ENCODE measurements around the gene TEKTIP1. TPM values are rescaled to one million over a fixed set of nuclear protein-coding genes. Genes with fewer than 3 reads are reported as not detected.

The TEKTIP1 gene
- total and polyA plus RNA-seq, 7 donors: 0.44 to 1.0 TPM; not detected in 5

- WGBS, 3 donors: 74 to 80% (median 75%) methylated on average over 10 of the region's 10 CpGs
- intact Hi-C loops (cut with DNase I): loop anchor here (2.0 kb wide), 1 partner anchor 73 kb away; no protein-coding TSS in a partner anchor
- no peak for TF ChIP-seq CTCF (IDR thresholded peaks at IDR 0.05)
- DNase-seq (no peak), ATAC-seq (no peak)
- H3K4me1 ChIP-seq: no peaks in the 10 kb centered on the region
- no peak overlapping the region for H3K27ac ChIP-seq
- H3K9me3 ChIP-seq: no peaks in the 10 kb centered on the region
- H3K27me3 ChIP-seq (ENCODE audit: insufficient read depth in 3 of 3, low read length in 2 of 3): no peaks in the 10 kb centered on the region
- H3K36me3 ChIP-seq (ENCODE audit: insufficient read depth in 1 of 2, low read depth in 1 of 2): peaks cover 0 to 25% of the 10 kb centered on the region in 2 donors
- H3K4me3 ChIP-seq: no peak overlapping the region
These were observed 6.7 kb downstream of the TEKTIP1 start for GRCh38 chr19:3545669-3546034.

GRCh38 chr19:3546119-3546518, 7.1 kb downstream of the TEKTIP1 start:
- Histone ChIP-seq H3K4me1 (no peaks in the 10 kb centered on the region), H3K36me3 (ENCODE audit: insufficient read depth in 1 of 2, low read depth in 1 of 2) (peaks cover 0 to 30% of the 10 kb centered on the region in 2 donors), H3K4me3 (no peak overlapping the region), H3K27me3 (ENCODE audit: insufficient read depth in 3 of 3, low read length in 2 of 3) (no peaks in the 10 kb centered on the region), H3K9me3 (no peaks in the 10 kb centered on the region), H3K27ac (no peak overlapping the region)
- TF ChIP-seq CTCF (IDR thresholded peaks at IDR 0.05): no peak
- 88 to 92% (median 90%) methylated on average over 23 of the region's 23 CpGs for WGBS, 3 donors
- intact Hi-C loops (cut with DNase I): no loop called here
- DNase-seq: no peak
- no peak for ATAC-seq

- Histone ChIP-seq H3K27me3 (ENCODE audit: insufficient read depth in 3 of 3, low read length in 2 of 3) (no peaks in the 10 kb centered on the region), H3K4me3 (no peak overlapping the region), H3K4me1 (no peaks in the 10 kb centered on the region), H3K9me3 (no peaks in the 10 kb centered on the region), H3K27ac (no peak overlapping the region), H3K36me3 (ENCODE audit: insufficient read depth in 1 of 2, low read depth in 1 of 2) (peaks cover 0 to 30% of the 10 kb centered on the region in 2 donors)
- intact Hi-C loops (cut with DNase I): no loop called here
- no peak for ATAC-seq
- WGBS, 3 donors: 83 to 89% (median 85%) methylated on average over 15 of the region's 15 CpGs
- no peak for DNase-seq
- TF ChIP-seq CTCF (IDR thresholded peaks at IDR 0.05): peak; percentile 38
These were observed 8.3 kb downstream of the TEKTIP1 start for GRCh38 chr19:3547301-3547731.

GRCh38 chr19:3547767-3548282, 8.9 kb downstream of the TEKTIP1 start:
- DNase-seq: no peak
- 79 to 88% (median 84%) methylated on average over 31 to 36 of the region's 36 CpGs for WGBS, 3 donors
- H3K36me3 ChIP-seq (ENCODE audit: insufficient read depth in 1 of 2, low read depth in 1 of 2): peaks cover 0 to 30% of the 10 kb centered on the region in 2 donors

More at GRCh38 chr19:3547767-3548282, 8.9 kb downstream of the TEKTIP1 start:
- intact Hi-C loops (cut with DNase I): no loop called here
- no peaks in the 10 kb centered on the region for H3K4me1 ChIP-seq
- no peak overlapping the region for H3K4me3 ChIP-seq
- no peaks in the 10 kb centered on the region for H3K27me3 ChIP-seq (ENCODE audit: insufficient read depth in 3 of 3, low read length in 2 of 3)
- H3K9me3 ChIP-seq: no peaks in the 10 kb centered on the region
- no peak for ATAC-seq
- H3K27ac ChIP-seq: no peak overlapping the region
- TF ChIP-seq CTCF (IDR thresholded peaks at IDR 0.05): no peak

Data from psoas muscle (tissue), 8 donors.